Activated gamma-delta T cell treated with Interleukin-2 at 50 U/mL for 16 hours (primary cell): ENCODE measurements around the gene ADAM12.
"Not testable (repeated sequence)": the region's sequence is repeated elsewhere in the genome, so short reads cannot be mapped to it uniquely, and the experiment has no call there.

Experiments
- DNase-seq: peaks from one replicate; pipeline ENCODE4 v3.0.0-alpha.2; 2020

The ADAM12 gene

DNA sequence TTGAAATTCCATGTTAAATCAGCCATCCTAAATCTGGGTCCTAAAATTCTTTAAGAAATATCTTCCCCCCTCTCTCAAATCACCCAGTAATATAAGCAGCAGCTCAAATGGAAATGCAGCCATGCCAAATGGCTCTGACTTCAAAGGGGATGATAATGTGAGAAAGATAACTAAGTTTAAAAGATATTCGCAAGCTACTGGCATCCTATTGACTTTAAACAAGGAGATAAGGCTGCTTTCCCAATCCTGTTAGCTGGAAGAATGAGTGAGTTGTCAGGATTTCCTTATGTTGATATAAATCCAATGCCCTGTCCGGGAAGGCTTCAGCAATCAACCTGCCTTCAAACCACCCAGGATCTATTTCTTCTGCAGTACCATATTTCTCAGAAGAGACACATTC is 320.0 kb downstream of the ADAM12 start:
- no peak for DNase-seq

DNA sequence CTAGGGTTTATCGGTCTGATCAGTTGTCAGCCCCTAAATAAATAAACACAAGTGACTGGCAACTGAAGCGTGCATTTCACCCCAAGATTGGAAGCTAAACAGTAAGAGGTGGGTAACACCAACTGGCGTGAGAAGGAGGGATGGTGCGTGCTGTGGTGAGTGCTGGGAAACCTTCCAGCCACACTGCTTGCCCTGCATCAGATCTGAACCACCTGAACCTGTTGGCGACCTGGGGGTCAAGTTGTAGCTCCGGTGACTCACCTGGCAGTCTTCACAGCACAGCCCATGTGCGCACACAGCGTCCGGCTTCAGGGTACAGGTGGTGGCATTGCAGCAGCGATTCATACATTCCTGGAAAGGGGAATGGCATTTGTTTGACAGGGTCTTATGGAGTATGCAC is 321.8 kb downstream of the ADAM12 start:
- no peak for DNase-seq

DNA sequence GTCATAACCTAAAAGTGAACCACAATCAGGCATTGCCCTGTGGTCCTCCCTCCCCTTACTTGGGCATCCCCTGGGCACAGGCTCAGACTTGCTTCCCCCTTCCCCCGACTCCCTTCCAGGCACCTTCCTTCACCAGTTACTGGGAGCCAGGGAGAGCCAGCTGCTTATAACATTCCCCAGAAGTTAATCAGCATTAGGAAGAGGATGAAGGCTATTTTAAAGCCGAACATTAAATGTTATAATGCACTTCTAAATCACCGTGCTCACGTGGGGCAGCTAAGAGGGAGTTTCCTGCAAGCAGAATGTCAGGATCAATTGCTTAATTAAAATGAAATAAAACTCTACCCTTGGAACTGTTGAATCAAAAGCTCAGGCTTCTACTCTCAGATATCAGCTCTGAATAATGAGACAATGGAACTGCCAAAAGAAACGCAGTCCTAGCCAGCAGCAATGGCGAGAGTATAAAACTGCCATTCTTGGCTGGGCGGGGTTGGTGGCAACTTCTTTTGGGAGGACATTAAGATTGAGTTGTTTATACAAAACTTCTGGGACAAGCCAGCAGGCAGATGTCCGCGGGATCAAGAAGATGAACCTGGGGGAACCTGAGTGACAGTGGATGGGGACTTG is 322.4 kb downstream of the ADAM12 start:
- no peak for DNase-seq

DNA sequence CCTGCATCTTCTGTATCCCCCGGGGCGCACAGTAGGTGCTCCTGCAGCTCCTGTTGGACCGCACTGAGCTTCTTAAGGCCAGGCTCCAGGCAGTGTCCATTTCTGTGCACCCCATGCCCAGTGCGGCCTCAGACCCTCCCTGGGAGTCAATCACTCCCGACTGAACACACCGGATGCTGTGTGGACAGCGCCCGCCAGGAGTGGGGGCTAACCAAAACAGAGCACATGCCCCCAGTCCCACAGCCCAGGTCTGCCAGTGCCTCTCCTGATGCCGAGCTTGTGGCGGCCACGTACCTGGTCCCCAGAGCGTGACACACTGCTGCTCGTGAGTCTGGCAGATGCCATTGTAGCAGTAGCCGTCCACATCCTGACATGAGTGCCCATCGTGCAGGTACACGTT is 323.8 kb downstream of the ADAM12 start:
- no peak for DNase-seq

DNA sequence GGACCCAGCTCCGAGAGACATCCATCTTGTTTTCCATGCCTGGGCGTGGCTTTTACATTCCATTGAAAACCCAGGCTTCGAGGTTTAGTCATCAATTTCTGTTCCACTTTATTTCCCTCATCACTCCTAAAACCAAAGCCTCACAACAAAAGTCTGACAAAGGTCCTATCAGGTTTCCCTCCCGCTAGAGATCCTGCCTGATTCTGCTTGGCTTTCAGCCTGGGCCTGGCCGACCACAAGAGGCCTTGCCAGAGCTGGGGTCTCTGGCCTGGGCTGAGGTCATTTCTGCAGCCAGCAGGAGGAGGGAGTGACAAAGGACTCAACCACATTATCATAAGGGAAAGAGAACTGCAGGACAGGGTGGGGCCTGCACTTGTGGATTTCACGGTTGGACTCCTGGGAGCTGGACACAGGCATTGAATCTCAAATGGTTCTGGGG is 324.9 kb downstream of the ADAM12 start:
- no peak for DNase-seq

DNA sequence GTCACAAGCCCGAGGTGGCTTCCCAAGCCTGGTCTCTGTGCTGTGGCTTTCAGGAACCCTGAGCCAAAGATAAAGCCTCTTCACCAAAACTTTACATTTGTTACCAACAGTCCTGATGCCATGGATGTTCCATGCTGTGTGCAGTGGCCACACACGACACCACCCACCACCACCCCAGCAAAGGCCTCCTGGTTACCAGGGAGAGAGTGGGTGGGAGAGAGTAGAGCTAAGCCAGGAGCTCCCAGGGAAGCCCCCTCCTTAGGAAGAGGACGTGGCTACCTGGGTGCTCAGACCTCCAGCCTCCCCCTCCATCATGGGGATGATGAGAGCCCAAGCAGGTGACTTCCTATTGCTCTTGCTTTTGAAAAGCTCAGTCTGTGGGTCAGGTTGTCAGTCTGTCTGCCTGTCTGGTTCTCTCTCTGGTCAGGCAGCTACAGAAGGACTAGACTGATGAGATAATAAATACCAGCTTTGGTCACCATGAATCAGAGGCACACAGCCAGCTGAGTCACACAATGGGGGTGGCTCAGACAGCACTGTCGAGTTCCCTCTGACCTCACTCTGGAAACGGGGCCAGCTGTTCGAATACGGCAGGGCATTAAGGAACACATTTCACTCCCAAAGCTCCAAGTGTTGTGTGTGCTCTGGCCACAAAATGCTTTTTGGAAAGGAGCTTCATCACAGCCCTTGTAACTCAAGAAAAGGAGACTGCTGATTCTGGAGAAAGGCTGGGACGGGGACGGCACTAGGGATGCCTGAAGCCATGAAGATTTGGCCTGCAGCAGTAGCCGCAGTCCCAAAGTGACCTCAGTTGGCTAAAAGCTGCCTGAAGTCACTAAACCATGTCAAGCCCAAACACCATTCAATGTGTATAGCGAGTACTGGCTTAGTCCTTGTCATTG is 325.9 kb downstream of the ADAM12 start:
- DNase-seq = no peak

DNA sequence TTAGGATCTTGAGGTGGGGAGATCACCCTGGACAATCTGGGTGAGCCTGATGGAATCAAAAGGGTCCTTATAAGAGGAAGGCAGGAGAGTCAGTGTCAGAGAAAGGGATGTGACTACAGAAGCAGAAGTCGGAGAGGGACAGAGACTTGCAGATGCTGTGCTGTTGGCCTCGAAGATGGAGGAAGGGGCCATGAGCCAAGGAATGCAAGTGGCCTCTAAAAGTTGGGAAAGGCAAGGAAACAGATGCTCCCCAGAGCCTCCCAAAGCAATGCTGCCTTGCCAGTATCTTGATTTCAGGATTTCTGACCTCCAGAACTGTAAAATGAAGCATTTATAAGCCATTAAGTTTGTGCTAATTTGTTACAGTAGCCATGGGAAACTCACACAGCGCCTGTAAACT is 326.8 kb downstream of the ADAM12 start:
- no peak for DNase-seq

DNA sequence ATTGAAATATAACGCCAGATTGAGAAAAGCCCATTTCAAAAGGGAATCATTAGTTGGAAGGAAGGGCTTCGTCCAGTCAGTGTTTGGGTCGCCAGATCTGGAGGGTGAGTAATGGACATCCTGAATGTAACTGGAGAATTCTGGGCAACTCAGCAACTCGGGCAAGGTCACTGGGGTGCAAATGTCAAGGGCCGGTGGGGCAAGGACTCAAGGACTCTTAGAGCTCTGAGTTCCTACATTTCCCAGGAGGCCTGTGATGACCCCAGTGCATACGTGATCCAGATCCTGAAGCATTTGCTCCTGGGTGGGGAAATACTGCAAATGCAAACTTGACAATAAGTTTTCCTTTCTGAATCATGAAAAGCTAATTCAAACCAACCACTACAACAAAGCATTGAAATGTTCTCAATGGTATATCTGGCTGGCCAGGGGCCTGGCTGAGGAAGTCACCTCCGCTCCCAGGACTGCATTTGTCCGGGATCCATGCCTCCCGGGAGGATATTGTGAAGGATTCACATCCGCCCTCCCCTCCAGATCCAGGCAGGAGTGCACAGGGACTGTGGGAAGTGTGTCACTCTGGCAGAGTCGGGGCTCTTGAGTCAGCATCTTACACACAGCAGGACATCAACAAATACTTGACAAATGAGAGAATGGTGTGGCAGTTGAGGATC is 327.9 kb downstream of the ADAM12 start:
- no peak for DNase-seq

DNA sequence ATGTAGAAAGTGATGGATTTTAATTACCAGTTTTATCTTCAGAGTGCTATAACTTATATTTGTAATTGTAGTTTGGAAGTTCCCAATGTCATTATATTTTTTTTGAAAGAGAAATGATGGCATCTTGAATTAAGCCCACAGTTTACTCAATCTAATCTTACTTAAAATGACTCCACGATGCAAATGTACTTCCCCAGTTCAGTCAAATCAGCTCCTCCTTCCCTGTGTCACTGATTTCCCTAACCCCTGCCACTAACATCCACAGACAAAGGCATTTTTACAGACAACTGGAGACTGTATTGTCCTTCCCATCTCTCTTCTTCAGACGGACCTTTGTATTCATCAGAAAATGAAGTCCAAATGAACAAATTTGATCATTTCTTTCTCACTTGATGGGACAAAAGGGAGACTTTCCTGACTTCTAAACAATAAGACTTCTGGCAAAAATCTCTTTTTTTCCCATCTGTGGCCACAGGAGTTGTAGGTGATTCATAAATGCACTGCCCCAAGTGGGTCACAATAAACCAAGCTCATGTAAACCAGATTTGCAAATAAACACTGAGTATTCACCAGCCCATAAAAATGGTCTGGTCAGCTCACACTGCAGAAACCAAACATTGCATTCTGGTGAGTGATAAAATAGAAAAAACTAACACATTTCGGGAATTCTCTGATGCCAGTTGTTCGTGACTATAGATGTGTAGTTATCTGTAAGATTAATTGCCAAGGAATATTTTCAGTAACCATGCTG is 329.0 kb downstream of the ADAM12 start:
- DNase-seq = no peak

DNA sequence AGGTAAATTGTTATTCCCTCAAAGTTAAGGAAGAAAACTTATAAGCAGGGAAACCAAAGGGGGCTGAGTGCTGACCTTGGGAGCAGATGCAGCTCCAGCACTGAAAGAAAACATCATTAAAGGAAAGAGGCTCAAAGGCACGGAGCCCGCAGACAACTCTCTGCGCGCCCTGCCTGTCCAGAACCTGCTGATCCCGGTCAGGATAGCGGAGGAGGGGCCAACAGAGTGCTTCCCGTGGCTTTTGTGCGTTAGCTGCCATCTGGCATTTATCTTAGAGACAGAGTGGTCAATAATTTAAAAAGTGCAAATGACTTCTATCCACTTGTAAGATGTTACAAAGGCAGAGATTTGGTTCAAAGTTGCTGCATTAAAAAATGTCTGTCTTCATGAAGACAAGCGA is 329.8 kb downstream of the ADAM12 start:
- no peak for DNase-seq

DNA sequence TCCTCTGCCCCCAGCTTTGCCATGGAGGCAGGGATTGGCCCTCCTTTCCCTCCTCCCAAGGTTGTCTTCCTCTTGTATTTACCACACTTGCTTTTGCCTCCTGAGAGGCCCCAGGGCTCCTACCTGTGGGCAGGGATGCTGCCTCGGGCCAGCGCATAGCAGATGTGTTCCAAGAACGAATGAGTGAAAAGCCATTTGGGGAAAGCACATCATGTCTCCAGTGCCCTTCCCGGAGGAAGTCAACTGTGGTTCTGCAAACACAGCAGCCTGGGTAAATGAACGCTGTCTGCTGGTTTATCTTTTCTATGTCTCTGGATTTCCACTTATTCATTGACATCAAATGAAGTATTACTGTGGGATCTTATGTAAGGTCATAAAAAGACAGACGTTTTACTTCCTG is 330.2 kb downstream of the ADAM12 start:
- DNase-seq = no peak

DNA sequence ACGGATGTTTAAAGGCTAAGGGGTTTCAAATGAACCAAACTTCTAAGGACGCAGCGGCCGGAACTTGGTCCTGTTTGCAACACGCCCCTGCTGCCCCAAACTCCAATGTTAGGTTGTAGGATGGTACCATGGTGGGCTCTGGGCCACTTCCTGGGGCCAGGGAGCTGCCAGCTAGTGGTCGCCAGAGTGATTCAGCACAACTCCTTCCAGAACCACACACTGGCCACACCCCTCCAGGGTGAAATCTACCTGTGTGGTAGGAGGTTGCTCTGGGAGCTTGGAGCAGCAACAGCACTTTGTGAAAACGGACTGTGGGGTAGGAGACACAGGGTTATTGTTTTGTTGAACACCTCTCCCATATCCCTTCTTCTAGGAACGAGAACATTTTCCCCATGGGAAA is 330.8 kb downstream of the ADAM12 start:
- DNase-seq = no peak

DNA sequence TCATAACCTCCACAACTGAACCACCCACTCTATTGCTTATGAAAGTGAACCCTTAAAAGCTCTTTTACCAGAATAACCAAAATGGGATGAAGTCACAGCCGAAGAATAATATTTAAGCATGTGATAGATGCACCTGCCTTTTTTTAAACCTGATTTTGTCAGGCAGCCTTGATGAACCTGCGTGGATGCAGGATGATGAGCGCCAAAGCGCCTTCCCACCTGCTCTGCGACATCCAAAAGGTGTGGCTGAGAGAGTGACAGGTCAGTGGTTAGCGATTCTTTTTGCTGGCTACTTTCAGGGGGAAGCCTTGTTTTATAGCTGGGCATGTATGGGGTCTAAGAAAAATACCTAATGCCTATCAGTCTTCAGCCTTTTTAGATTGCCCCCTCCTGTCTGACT is 334.1 kb downstream of the ADAM12 start:
- DNase-seq = no peak

DNA sequence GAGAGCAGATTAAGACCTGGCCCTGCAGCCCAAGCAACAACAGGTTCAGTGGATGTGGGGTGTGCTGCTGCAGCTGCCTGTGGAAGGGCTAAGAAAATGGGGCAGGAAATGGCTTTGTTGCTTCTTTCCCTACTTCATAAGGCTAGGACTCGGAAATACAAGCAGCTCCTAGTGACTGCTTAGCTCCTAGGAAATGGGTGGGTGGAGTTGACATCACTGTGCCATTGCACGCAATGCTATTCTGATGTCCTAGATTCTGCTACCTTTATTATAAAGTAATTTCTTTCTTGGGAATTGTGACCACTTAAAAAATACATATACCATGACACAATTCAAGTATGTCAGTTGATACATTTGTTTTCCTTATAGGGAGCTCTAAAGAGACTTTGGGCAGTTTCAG is 336.1 kb downstream of the ADAM12 start:
- DNase-seq = no peak

DNA sequence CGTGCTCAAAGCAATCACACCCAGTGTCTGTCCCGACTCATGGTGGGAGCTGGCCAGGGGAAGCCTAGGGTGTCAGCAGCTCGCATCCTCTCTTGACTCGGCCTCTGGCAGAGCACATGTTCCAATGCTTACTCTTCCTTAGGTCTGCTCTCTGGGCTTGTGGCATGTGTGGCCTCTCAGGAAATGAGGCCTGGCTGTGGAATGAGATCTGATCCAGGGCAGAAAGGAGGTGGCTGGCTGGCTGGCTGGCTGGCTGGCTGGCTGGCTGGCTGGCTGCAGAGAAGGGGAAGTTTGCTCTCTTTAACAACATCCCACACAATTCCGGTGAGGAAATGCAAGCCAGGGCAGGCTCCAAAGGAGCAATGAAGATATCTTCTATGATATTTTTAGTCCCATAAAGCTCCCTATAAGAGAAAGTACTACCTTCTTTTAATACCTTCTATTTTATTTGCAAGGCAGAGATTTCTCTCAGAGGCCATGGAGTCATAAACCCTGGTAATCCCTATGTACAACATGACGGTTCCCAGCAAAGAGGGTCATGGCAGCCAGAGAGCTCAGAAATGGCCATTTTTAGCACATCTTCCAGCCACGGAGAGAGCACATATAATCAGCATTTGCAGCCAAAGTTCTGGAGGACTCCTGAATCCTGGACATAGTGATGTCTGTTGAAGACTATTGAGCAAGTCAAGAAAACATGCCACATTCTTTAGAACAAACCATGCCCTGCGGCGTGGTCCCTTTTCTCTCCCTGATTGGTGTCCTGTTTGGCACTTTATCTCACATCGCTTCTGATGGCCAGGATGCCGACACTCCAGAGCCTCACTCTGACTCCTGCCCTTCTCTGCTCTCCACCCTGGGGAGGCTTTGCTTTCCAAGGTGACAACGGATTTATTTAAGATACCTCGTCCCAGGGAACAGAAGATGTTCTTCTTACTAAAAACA is 338.2 kb downstream of the ADAM12 start:
- no peak for DNase-seq

DNA sequence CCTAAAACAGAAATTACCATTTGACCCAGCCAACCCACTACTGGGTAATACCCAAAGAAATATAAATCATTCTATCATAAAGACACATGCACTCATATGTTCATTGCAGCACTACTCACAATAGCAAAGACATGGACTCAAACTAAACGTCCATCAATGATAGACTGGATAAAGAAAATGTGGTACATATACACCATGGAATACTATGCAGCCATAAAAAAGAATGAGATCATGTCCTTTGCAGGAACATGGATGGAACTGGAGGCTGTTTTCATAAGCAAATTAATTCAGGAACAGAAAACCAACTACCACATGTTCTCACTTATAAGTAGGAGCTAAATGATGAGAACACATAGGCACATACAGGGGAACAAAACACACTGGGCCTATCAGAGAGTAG is 340.5 kb downstream of the ADAM12 start:
- not testable (repeated sequence) for DNase-seq

DNA sequence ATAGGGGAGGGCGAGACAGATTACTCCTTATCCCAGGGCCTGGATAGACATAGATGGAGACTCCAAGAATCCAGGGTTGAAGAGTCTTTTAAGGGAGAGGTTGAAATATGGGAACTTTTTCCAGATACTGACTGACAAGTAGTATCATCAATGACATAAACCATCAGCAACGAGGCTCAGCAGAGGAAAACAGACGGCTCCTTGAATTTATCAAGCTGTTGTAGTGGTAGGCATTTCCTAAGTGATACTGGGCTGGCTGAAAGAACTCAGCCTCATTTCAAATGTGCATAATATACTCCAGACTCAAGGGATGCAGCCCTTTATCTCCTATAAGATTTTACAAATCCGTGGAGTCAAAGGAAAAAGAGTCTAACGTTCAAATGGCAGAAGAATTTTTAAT is 341.4 kb downstream of the ADAM12 start:
- DNase-seq = no peak

DNA sequence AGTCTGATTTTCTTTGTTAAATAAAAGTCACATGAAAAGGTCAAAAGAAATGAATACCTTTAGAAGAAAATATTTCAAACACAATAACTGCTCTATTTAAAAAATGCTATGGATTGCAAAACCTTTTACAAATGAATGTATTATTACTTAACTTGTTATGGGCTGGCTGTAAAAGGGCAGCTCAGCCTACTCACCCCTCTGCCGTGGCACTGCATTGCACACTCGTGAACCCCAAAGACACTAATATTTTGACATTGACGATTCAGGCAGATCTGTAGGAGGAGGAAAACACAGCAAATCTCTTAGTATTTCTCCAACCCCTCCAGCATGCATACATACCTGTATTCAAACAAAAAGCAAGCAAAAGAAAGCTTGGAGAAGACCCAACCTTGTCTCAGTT is 342.4 kb downstream of the ADAM12 start:
- DNase-seq = no peak

DNA sequence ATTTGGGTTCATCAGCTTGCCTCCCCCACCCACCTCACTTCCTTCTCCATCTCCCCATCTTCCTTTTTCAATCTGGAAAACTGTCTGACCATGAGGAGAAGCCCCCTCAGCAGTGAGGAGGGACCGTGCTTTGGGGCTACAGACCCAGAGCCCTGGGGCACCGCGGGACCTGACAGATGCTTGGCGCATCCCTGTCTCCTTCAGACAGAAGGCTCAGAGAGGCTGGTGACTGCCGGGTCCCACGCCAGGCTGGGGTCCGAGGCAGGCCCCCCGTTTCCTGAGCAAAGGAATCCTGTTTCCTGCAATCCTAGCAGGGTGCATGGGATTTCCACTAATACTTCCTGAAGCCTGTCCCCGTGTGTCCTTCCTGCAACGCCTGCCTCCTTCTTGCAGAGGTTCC is 344.9 kb downstream of the ADAM12 start:
- DNase-seq = no peak

DNA sequence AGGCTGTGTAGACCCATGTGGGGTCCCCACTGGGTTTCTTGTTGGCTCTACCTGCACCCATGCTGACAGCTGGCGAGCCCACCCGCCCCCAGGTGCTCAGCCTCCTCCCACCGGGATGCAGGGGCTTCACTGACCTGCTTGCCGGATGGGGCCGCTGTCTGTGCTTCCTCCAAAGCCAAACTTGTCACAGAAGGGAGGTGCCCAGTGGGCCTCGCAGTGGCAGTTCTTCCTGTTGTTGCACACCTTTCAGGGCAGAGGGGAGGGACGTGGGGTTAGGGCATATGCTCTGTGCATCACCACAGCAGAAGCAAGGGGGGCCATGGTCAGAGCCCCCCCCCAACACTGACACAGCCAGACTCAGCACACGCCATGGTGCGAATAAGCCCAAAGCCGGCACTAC is 345.4 kb downstream of the ADAM12 start:
- no peak for DNase-seq

DNA sequence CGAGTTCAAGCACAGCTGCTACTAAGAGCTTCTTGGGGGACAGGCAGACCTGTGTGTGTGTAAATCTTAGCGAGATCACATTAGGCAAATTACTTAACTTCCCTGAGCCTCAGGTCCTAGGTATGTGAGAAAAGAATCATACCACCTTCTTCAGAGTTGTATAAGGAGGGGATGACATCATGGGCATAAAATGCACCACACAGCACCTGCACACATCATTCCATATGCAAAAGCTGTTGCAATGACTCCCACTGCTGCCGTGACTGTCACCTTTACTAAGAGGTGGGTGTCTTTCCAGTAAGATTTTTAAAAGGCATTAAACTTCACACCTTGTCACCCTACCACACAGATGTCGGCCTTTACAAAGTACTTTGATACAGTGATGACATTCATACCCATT is 345.9 kb downstream of the ADAM12 start:
- DNase-seq = no peak

DNA sequence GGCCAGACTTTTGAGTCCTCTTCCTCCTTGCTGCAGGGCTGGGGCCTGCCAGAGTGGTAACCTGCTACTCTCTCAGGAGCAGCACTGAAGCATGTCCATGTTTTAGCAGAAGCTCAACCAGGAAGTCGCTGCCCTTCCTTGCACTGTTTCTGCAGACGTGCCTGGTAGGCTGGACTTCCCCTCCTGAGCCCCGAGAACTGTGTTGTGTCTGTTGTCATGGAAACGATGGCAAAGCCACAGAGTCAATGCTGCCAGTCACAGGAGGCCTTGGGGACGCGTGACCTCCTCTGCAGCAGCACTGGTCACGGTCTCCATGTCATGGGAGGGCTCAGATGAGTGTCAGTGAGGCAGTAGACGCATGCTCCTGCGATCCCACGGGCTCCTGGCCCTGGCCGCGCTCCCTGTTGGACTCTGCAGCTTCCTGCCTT is 346.5 kb downstream of the ADAM12 start:
- peak; percentile 32 for DNase-seq
